ENCODE measurements around the gene PCNT. TPM values are rescaled to one million over a fixed set of nuclear protein-coding genes. Genes with fewer than 3 reads are reported as not detected.
A peak's percentile ranks its signal among the peaks of the same experiment; 100 is the strongest.

PCNT gene
- total RNA-seq, 1 experiment from 2014 or later, result 39.6 TPM

GRCh38 chr21:46409641-46410406 lies 85.9 kb downstream of the PCNT start:
- H2AK5ac ChIP-seq (ENCODE audit: insufficient read length, low read length), result peak overlapping the region; percentile 89
- no peak overlapping the region for H2BK12ac ChIP-seq (ENCODE audit: insufficient read length, low read depth, low read length)
- no peaks in the 10 kb centered on the region for H3K79me2 ChIP-seq (ENCODE audit: insufficient read depth, low read length)
- no peaks in the 10 kb centered on the region for H3K79me1 ChIP-seq (ENCODE audit: insufficient read depth, low read depth, low read length, poor library complexity, severe bottlenecking)
- H2BK120ac ChIP-seq (ENCODE audit: low read depth, low read length, poor library complexity, severe bottlenecking), result no peak overlapping the region
- Mint-ChIP-seq H3K9me3 (no peaks in the 10 kb centered on the region), H3K4me1 (peaks cover 19 to 27% of the 10 kb centered on the region in 2 experiments), H3K36me3 (ENCODE audit: insufficient read depth in 1 of 3, low read depth in 3 of 3) (peaks cover 6 to 26% (median 22%) of the 10 kb centered on the region in 3 experiments), H3K27ac (peak overlapping the region; percentile 87 to 98 (median 95)), H3K4me3 (peak overlapping the region in 1 of 2 experiments; percentile 5; a peak in 2 of 5 replicates), H3K27me3 (ENCODE audit: low read depth) (no peaks in the 10 kb centered on the region)
- H4K20me1 ChIP-seq (ENCODE audit: control insufficient read depth, insufficient read depth, insufficient read length), result peaks cover 2% of the 10 kb centered on the region
- peak overlapping the region; percentile 53; the same call in 1 of the 2 replicates for H3K4ac ChIP-seq (ENCODE audit: low read depth, low read length)
- peak overlapping the region; percentile 96 for H4K5ac ChIP-seq (ENCODE audit: insufficient read length, low read depth, low read length)
- peak overlapping the region; percentile 69 for H4K8ac ChIP-seq (replicated peaks; ENCODE audit: insufficient read length, low read depth, low read length)
- H3K9me3 ChIP-seq (ENCODE audit: control insufficient read depth, low read depth, low read length), result no peaks in the 10 kb centered on the region
- H3K27ac ChIP-seq (ENCODE audit: insufficient read length, low read depth, low read length), result peak overlapping the region; percentile 83
- no peak overlapping the region for H3K23ac ChIP-seq (ENCODE audit: insufficient read length, low read depth, low read length)
- no peak overlapping the region for H3K4me2 ChIP-seq (ENCODE audit: insufficient read depth, insufficient read length, low read length)
- no peak overlapping the region for H4K91ac ChIP-seq (ENCODE audit: insufficient read length, low read depth, low read length)
- DNase-seq, result no peak
- peaks cover 7% of the 10 kb centered on the region for H3K23me2 ChIP-seq (ENCODE audit: insufficient read length, low read depth, low read length, poor library complexity, severe bottlenecking)
- H3K27me3 ChIP-seq (ENCODE audit: insufficient read depth, low read length), result no peaks in the 10 kb centered on the region
- H3K4me1 ChIP-seq (ENCODE audit: insufficient read depth, low read length), result peaks cover 9% of the 10 kb centered on the region; the same call in 1 of the 2 replicates
- no CpG with 5 or more reads among the region's 32 CpGs for WGBS (ENCODE audit: extremely low coverage, insufficient read length, low lambda C conversion rate)
- no peak overlapping the region for H2BK15ac ChIP-seq (ENCODE audit: low read depth, low read length)
- no peak overlapping the region for H2AFZ ChIP-seq (ENCODE audit: low read length)
- H2BK5ac ChIP-seq (ENCODE audit: insufficient read length, low read length), result no peak overlapping the region
- no peak overlapping the region for H2BK20ac ChIP-seq (ENCODE audit: low read depth, low read length, poor library complexity, severe bottlenecking)
- no peak overlapping the region for H3K18ac ChIP-seq (ENCODE audit: insufficient read length, low read depth, low read length)
- H3K9ac ChIP-seq (ENCODE audit: extremely low read depth, insufficient read length, low read length), result peak overlapping the region; percentile 21
- no peak overlapping the region for H3T11ph ChIP-seq (ENCODE audit: low read length)
- no peak overlapping the region for H3K14ac ChIP-seq (ENCODE audit: insufficient read depth, low read length)
- no peak for TF ChIP-seq CTCF (conservative IDR thresholded peaks at IDR 0.05)
- H3K56ac ChIP-seq (ENCODE audit: insufficient read length, low read depth, low read length), result no peak overlapping the region

Data from H9 (cell line).